Body of pancreas (tissue), 4 donors: ENCODE results near the gene CCDC195.

ENCODE experiments used
- CTCF ChIP-seq, 7 experiments: fragments of 450-650 bp in 4 of 7; fragments of 200-600 bp in 3 of 7; sonication (generic) in 3 of 7; IDR thresholded peaks; one replicate each; pipeline ENCODE4 v1.5.1; 2016 to 2019; ENCODE audit warnings: antibody characterized with exemption in 7 of 7
- POLR2A ChIP-seq, 3 donors: fragments of 450-650 bp; IDR thresholded peaks; one replicate each; pipeline ENCODE4 v1.6.1; 2016; ENCODE audit warnings: antibody characterized with exemption in 3 of 3, mild to moderate bottlenecking in 2 of 3

- TF ChIP-seq CTCF (IDR thresholded peaks at IDR 0.05) (no peak), POLR2A (IDR thresholded peaks at IDR 0.05) (no peak)
These were observed 6.9 kb downstream of the CCDC195 start for GRCh38 chr2:224709301-224709700.
